Hepatocyte (in vitro differentiated cells): Measurements from ENCODE around the gene SEMA6A.

Experiments used
- CTCF ChIP-seq: fragments of 200-600 bp; sonication (generic); IDR thresholded peaks from 2 replicates; pipeline ENCODE4 v1.5.1; 2016; ENCODE audit warnings: antibody characterized with exemption, mild to moderate bottlenecking; ENCODE audit not compliant: poor library complexity
- EZH2 ChIP-seq: fragments of 200-600 bp; sonication (generic); IDR thresholded peaks from 2 replicates; pipeline ENCODE4 v1.6.1; 2016; ENCODE audit warnings: antibody characterized with exemption, mild to moderate bottlenecking, borderline replicate concordance
- EZH2phosphoT487 ChIP-seq: fragments of 200-600 bp; sonication (generic); IDR thresholded peaks from one replicate; pipeline ENCODE4 v1.6.1; 2018; ENCODE audit warnings: antibody characterized with exemption, mild to moderate bottlenecking, low read depth, moderate library complexity; ENCODE audit not compliant: unreplicated experiment, severe bottlenecking

GRCh38 chr5:116437922-116438578 is 136.6 kb downstream of the SEMA6A start:
- no peak for TF ChIP-seq CTCF
- no peak for TF ChIP-seq EZH2phosphoT487
- no peak for TF ChIP-seq EZH2
